T-helper 1 cell (primary cell): ENCODE results near the gene TRAF1.

Source experiments
- DNase-seq, 5 donors: peaks; one replicate each; pipeline ENCODE4 v3.0.0-alpha.2; 2012 to 2020

TRAF1 gene

DNA sequence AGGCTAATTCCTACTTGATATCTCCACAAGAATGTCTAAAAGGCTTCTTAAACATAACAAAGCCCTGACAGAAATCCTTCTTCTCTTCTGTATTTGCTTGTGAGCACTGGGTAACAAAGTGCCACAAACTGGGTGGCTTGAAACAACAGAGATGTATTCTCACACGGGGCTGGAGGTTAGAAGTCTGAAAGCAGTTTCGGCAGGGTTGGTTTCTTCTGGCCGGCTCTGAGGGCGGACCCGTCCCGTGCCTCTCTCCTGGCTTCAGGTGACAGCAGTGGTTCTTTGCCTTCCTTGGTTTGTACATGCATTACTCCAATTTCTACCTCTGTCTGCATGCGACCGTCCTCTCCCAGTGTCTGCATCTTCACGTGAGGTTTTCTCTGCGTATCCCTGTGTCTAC lies 14.0 kb upstream of the TRAF1 start:
- DNase-seq = no peak

DNA sequence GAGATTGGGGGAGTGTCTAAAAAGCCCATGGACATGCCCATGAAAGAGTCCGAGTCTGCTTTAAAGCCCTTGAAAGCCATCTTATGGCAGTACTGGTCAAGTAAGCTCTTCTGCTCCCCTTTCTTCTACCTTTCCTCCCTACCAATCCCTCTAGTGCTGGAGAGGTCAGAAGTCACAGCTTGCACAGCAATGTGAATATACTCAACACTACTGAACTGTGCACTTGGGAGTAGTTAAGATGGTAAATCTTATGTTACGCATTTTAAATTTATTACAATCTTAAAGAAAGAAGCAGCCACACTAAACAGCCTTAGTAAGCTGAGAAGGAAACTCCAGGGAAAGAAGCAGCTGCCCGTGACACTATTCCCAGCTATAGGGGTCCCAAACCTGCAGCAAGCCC lies 12.3 kb upstream of the TRAF1 start:
- DNase-seq = no peak

DNA sequence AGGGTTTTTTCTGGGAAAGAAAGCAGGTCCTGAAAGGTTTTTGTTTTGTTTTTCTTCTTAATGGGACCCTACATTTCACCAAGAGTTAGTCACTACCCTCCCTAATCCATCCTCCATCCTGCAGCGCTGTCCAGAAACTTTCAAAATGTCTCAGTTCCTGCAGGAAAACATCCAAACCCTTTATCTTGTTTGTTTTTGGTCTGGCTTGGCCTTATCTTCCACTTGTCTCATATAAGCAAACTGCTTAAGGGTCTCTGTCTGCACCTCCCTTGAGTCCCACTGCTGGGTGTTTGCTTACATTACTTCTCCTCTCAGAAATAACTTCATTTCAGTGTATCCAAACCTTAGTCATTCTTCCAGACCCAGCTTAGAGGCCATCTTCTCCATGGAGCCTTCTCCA lies 11.0 kb upstream of the TRAF1 start:
- no peak for DNase-seq

DNA sequence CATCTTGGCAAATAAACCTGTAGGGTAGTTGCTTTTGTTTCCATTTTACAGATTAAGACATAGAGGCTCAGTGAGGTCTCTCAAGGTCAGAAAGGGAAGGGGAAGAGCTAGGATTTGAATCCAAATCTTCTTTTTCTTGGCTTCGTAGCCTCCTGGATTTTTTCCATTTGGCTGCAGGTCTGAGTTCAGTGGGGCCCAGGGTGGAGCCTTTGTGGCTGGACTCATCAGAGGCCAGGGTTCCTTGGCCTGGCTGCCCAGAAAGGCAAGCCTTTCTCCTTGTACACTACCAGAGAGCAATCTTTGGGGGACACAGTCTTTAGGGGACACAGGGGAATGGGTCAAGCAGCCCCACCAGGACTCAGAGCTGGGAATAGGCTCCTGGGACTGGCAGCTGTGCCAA lies 10.5 kb upstream of the TRAF1 start:
- no peak for DNase-seq

DNA sequence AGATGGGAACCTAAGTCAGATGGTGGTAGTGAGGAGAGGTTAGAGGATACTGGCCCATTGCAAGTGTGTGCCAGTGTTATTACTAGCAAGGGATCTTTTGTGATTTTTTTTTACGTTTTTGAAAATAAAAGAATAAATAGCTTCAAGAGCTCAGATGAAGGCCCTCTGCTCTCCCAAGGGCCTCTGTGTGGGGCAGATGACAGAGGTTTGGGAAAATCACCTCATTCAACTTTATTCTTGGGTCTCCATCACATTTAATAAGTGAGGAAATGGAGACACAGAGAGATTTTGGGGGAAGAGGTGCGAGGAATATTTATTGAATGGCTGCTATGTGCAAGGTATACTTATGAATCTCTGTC lies 10.1 kb upstream of the TRAF1 start:
- DNase-seq = no peak

DNA sequence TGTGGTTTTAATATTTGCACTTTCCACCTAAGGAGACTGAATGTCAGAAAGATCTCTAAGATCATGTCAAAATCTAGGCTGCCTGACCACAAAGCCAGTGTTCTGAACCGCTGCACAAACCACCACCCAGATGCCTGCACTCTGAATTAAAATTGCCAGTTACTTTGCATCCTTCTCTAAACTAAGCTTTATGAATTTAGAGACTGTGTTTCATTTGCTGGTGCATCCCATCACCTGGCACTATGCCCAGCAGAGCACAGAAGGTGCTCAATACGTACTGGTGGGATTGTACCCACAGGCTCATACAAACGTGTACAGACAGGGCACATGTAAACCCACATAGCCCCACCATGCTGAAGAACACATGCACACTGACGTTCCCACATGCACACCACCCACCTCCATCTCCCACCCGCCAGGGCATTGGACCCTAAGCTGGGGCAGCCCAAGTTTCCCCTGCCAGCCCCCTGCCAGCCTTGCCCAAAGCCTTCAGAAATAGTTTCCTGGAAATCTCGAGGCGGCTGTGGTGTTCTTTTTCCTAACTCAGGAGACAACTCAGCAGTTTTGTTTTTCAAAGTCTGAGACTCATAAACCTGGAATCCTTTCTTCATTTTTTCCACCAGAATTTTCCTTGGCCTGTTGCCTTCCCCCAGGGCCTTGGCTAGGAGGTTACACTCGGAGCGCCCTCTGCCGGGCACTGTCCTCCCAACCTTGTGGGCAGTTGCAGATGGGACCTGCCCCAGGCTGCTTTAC lies 9.6 kb upstream of the TRAF1 start:
- DNase-seq = peak; percentile 73 to 87 (median 83)

DNA sequence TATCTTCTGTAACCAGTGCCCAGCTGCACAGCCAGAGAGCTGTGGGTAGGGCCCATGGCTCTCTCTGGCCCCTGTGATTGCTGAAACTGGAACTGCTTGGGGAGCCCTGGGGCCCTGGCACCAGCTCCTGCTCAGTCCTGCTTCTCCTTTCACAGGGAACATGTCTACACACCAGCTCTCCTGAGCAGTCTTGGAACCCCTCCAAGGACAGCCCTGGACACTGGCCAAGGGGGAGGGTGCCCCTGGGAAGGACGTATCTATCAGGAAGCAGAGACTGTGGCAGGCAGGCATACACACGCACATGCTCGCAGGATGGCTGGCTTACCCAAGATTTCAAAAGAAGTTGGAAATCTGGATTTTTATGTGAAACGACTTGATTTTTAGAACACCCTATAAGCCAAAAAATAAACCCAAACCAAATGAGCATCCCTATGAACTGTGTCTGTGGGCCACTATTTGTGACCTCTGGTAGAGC lies 8.8 kb upstream of the TRAF1 start:
- DNase-seq = peak in 1 of 5 donors; percentile 23

DNA sequence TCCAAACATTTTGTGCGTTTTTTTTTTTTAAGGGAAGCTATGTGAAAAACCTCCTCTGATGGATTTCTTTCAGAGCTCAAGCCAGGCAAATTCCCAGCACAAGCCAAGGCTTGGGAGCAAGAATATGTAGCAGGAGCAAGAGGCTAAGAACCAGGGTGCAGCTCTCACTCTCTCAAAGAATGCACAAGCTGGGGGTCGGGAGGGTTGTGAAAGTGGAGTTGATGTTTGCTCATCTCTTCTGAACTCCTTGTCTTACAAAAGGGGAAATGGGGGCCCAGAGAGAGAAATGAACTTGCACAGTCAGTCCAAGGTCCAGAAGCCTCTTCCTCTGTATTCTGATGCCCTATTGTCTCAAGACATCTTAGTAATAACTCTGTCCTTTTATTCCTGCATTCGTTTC lies 7.7 kb upstream of the TRAF1 start:
- DNase-seq = no peak

DNA sequence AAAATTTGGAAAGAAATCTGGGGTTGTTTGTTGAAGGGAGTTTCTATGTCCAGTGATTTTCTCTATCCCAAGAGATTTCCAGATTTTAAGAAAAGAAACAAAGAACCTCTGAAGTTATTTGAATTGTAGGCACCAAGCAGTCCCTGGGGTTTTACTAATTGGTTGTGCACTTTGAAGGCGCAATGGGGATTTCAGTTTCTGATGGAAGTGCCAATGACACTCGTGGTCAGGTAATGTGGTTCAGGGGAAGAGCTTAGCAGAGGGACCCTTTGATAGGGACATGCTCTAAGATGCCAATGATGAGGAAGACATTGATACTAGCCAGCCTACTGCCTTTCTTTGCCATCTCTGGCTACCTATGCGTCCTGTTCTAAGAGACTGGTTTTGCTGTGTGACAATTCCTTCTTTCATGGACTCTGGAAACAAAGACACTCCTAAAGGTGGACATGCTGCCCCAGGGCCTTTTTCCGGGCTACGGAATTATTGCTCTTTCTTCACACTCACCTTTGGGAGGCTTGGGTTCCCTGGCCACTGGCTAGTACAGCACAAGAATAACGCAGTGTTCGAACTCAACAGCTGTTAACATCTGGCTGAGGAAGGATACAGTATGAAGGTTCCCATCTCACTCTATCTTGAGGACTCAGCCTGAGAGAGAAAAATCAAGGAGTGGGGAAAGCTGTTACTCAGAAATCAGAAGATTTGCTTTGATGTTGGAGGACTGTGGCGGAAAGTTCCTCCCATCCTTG lies 6.9 kb upstream of the TRAF1 start:
- no peak for DNase-seq

DNA sequence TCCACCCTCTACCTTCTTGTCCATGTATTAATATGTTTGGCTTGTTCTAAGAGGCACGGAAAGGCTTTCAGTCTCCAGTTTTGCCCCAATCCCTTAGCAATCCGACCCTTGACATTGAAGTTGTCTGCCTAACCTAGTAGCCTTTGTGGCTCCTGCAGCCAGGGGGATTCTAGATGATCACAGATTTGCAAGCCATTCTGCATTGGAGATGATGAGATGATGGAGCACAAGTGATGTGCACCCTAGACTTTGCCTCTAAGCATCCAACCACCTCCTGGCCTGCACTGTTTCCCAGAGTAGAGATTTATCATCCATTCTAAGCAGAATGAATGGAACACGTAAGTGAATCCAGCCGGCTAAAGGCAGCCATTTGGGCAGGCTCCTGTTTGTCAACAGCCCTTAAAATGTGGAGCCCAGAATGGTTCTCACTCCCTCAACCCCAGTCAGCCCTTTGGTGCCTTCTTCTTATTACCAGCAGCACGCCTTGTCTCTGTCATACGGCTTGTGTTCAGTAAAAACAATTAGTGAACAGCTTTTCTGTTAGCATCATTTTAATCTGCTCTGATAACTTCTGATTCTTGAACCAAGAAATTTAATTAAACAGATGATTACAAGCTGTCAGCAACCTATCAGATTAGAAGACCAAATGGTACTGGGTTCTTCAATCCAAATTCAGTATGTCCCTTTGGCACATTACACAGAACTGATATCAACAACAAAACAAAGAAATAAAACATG lies 5.7 kb upstream of the TRAF1 start:
- DNase-seq = peak in 1 of 5 donors; percentile 42

DNA sequence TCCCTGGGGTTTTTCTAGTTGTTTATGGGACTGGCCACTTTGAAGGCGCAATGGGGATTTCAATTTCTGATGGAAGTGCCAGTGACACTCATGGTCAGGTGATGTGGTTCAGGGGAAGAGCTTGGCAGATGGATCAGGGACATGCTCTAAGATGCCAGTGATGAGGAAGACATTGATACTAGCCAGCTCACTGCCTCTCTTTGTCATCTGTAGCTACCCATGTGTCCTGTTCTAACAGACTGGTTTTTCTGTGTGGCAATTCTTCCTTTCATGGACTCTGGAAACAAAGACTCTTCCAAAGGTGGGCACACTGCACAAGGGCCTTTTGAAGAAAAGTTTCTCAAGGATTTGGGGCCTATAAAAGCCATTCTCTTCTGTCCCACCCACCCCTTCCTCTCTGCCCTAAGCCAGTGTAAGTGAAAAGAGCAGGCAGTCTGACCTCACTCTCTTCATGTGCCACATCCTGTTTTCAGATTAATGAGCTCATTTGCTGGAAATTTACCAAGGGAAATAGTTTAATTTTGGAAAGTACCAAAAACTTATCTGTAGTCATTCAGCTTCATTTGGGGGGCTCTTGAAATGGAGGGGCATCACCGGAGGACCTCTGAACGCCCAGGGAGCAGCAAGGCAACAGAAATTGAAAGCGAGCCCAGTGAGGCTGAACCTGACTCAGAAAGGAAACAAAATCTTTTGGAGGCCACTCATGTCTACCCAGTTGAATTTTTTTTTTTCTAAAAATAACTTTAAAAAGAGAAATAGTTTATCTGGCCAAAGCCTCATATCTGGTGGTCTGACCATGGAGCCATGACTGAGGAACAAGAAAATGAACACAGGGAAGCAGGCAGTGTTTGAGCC lies 4.9 kb upstream of the TRAF1 start:
- peak in 4 of 5 donors; percentile 41 to 89 (median 54) for DNase-seq

DNA sequence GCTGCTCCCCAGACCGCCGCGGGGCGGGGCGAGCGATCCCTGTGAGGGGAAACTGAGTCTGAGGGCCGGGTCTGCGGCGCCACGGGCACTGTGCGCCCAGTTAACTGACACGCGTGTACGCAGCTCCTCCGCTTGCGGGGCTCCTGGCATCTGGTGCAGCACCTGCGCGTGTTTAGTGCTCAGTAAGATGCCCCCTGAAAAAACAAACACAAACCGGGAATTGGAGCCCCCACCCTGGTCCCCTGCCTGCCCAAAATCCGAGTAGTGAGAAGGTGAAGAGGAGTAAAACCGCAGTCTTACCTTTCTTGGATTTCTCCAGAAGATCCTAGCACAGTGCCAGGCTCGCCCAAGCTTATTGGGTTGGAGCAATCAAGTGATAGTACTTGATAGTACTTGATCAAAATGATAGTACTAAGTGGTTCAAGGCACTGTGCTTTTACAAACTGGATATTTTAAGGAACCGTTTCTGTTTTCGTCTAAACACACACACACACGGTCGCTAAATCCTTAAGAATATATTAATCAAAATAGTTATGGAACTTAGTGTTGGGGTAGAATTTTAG lies 2.7 kb upstream of the TRAF1 start:
- no peak for DNase-seq

DNA sequence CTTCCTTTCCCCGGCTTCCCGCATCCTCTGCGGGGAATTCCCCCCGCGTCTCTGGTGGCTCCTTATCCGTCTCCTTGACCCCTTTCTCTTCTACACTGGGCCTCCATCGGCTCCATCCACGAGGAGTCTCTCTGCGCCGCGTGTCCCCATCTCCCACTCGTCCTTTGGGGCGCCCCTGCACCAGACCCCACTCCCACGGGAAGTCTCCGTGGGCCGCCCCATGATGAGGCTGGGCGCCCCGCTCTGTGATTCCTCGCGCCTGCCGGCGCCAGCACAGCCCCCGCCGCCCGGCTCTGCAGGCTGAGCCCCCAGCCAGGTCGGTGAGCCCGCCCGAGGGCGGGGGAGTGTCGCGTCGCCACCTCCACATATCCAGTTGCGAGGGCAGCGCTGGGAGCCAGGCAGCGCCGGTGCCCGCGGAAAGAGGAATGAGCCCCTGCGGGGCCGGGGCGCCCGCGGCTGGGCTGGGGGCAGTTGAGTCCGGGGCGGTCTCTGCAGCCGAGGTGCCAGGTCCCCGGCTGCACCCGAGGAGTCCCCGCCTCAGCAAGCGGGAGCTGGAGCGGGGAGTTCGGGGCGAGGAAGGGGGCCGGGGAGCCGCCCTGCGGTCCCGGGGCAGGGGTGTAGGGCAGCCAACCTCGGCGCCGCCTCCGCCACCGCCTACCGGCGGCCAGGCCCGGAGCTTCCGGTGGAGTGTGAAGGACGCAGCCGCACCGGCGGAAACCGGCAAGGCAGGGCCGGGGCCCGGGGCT lies 2.1 kb upstream of the TRAF1 start:
- DNase-seq = peak; percentile 59 to 84 (median 66)

DNA sequence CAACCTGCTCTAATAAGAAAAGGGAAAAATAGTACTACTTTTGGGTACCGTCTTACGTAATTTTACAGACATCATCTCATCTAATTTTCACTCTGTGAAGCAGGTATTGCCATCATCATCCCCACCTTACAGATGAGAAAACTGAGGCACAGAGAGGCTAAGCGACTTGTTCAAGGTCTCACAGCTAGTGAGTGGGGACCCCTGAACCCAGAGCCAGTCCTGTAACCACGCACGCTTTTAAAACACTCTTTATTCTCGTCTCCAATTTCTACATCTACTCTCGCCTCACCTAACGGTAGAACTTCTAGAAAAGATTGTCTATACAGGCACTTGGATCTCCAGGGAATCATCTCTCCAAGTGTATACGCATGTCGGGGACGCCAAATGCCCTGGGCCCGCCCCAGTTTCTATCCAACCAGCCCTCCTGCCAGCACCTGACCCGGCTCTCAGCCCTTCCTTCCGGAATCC lies 1.5 kb upstream of the TRAF1 start:
- DNase-seq = peak in 2 of 5 donors; percentile 44 to 45

DNA sequence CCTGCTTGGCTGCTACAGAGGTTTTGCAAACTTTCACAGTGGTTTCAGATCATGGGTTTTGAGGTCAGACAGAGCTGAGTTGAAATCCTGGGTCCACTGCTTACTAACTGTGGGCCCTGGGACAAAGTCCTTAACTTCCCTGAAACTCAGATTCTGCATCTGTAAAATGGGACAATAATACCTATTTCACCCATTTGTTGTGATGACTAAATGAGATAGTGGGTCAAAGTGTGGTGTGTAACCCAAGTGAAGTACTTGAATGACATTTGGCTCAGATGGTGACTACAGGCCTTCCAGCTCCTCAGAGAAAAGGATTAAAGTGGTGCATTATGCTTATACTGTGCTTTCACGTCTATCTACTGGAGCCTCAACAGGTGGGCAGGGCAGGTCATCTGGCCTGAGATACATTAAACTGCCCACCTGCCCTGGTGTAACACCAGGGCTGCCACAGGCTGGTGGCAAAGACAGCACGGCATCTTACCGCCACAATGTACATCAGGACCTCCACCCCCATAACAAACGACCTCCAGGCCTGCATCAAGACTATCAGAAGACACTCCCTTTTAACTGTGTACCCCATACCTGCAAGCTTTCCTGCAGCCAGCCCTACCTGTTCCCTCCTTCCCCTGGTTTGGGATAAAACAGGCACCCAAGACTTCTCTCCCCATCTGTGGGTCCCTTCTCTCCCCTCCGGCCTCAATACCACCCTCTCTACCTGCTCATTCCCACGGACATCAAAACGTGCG lies 846 bp upstream of the TRAF1 start:
- DNase-seq = peak in 1 of 5 donors; percentile 73

DNA sequence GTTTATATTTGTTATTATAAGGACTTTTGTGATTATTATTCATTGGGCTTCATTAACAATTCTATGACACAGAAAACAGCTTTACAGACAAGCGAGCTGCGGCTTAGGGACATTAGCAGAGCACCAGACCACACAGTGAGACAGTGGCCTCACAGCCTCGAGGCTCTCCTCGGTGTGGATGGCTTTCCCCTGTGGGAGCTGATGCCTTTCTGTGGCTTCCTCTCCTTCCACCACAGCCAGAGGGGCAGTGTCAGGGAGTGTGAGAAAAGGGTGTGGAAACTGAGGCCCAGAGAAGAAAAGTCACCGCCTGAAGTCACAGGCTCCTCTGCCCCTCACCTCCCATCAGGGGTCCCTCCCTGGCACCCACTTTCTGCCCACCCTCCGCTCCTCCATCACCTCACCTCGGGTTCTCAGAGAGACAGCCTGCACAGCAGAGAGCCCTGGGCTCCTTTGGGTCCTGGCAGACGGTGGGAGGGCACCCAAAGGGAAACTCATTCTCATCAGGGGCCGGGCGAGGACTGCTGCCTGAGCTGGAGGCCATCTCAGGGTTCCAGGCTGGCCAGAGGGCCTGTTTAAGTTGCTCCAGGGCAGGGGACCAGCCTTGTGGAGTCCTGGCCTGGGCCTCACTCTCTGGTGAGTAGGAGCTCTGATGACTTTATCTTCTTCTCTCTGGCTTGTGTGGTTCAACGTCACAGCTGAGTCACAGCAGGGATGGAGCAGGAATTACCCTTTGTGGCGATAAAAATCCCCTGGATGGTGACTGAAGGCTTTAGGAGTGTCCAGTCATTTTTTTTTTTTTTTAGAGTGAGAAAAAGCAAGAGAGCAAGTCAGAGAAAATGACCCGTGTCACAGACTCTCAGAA lies 830 bp downstream of the TRAF1 start:
- DNase-seq = peak; percentile 52 to 82 (median 61)

DNA sequence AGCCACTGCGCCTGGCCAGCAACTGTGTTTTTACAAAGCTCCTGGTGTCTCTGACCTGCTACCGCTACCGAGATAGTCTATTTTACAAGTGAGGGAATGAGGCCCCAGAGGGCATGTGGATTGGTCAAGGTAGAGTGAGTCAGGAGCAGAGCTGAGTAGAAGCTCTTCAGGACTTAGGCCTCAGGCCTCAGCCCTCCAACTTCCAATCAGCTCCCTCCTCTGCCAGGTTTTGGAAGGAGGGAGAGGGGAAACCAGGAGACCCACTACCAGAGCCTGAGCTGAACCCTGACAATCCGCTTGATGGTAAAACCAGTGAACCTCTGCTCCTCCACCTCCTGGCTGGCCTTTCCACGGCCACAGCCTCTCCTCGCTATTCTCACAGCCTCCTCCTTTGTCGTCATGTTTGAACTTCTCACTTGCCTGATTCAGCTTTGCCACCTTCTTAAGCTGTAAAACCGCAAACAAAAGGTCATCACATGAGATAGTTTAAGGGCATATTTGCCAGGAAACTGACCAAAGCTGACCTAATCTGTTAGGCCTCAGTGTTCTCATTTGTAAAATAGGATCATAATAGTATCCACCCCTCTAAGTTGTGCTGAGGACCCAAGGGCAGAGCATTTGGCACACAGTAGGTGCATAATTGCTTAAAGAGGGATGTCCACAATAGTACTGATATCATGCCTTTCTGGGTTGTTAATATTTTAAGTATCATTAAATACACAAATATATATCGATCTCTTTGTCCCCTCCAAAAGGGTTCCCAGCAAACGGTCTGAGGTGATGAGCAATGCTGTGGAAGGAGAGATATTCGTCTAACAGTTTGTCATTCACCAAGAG lies 1.7 kb downstream of the TRAF1 start:
- peak in 1 of 5 donors; percentile 59 for DNase-seq

DNA sequence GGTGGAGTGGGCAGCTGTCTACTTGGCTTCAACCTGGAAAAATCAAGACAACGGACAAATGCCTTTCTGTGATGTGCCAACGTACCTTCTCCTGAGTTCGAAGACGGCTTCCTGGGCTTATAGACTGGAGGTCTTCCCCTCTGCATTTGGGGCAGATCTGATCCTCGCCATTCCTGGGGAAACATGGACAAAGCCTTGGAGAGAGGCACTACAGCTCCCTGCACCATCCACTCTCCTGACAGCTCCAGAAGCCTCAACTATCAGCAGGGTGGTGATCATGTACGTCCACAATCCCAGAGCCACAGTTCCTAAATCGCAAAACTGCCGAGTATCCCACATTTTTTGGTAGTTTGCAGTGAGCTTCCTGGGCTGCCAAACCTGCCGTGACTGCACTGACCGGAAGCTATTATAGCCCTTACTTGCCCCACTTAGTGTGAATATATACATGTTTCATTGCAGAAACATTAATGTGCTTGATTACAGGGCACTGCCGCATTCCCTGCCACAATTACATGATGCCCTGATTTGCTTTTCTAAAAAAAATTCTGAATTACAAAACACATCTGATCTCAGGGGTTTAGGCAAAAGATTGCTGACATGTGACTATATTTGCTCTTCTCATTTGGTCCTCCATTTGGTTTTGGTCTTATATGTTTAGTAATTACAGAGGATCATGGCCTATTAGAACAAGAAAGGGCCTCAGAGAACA lies 2.8 kb downstream of the TRAF1 start:
- DNase-seq = no peak
